Testis (tissue), 3 donors: Measurements from ENCODE around the gene LIM2. TPM values are rescaled to one million over a fixed set of nuclear protein-coding genes. Genes with fewer than 3 reads are reported as not detected.

Source experiments
- DNase-seq: peaks from one replicate; pipeline ENCODE4 v3.0.0-alpha.2; 2019
- H3K27ac ChIP-seq, 2 donors: fragments of 200-600 bp; sonication (generic); one replicate each; pipeline ENCODE4 v1.5.1; 2019
- H3K27me3 ChIP-seq: fragments of 200-600 bp; sonication (generic); one replicate; pipeline ENCODE4 v1.5.1; 2019
- H3K36me3 ChIP-seq: fragments of 200-600 bp; sonication (generic); one replicate; pipeline ENCODE4 v1.5.1; 2017; ENCODE audit warnings: low read depth; ENCODE audit errors: missing control alignments
- H3K4me1 ChIP-seq: fragments of 200-600 bp; sonication (generic); one replicate; pipeline ENCODE4 v1.5.1; 2019
- H3K4me3 ChIP-seq, 2 donors: fragments of 200-600 bp; sonication (generic); one replicate each; pipeline ENCODE4 v1.5.1; 2017 to 2019
- H3K9me3 ChIP-seq: fragments of 200-600 bp; sonication (generic); one replicate; pipeline ENCODE4 v1.5.1; 2017
- CTCF ChIP-seq, 3 experiments: fragments of 450-650 bp in 2 of 3; fragments of 200-600 bp in 1 of 3; sonication (generic) in 1 of 3; IDR thresholded peaks; one replicate each; pipeline ENCODE4 v1.5.1; 2016 to 2019; ENCODE audit warnings: antibody characterized with exemption in 3 of 3, mild to moderate bottlenecking in 2 of 3, moderate library complexity in 1 of 3
- POLR2A ChIP-seq: fragments of 450-650 bp; IDR thresholded peaks from one replicate; pipeline ENCODE4 v1.6.1; 2017; ENCODE audit warnings: antibody characterized with exemption, mild to moderate bottlenecking, moderate library complexity
- WGBS, 2 donors: methylation state at CpG; one replicate each; pipeline ENCODE4 v1.1.5; 2018; 5-methylcytosine and 5-hydroxymethylcytosine counted together
- intact Hi-C: fragments of 100-400 bp; cut with DNase I; formaldehyde crosslinking; loops from one replicate; pipeline ENCODE4 v1.15.1; 2023; ENCODE audit warnings: low total_unique reads
- polyA plus RNA-seq: library from polyadenylated mRNA; stranded (reverse); fragments of 350-450 nt; fragmentation: Illumina TruSeq; extraction: RNeasy Lipid Tissue Mini Kit (QIAGEN cat#74804); gene quantifications from one replicate; pipeline ENCODE4 v1.2.3, GENCODE V29; 2014; ENCODE audit warnings: low read depth, low replicate concordance; ENCODE audit not compliant: insufficient read depth
- total RNA-seq, 2 donors: library from RNA; depleted of rRNA; stranded (reverse); fragments of >200 nt; gene quantifications; one replicate each; pipeline ENCODE4 v1.2.3, GENCODE V29; 2016

Gene LIM2
- total and polyA plus RNA-seq, 3 donors from 2014 or later, result 0.31 to 0.91 TPM; not detected in 1

GRCh38 chr19:51389143-51389542, 1.4 kb upstream of the LIM2 start:
- Histone ChIP-seq H3K27ac (no peak overlapping the region), H3K27me3 (no peaks in the 10 kb centered on the region), H3K36me3 (no peaks in the 10 kb centered on the region), H3K9me3 (no peaks in the 10 kb centered on the region), H3K4me1 (peaks cover 5% of the 10 kb centered on the region), H3K4me3 (no peak overlapping the region)
- 74 to 86% methylated on average over 2 to 14 of the region's 14 CpGs for WGBS, 2 donors
- DNase-seq, result no peak
- TF ChIP-seq CTCF (IDR thresholded peaks at IDR 0.05) (no peak), POLR2A (no peak)
- intact Hi-C loops, result no loop called here

- 73 to 77% methylated on average over 12 to 14 of the region's 14 CpGs for WGBS, 2 donors
- no peaks in the 10 kb centered on the region for H3K27me3 ChIP-seq
- intact Hi-C loops, result no loop called here
- H3K4me1 ChIP-seq, result no peaks in the 10 kb centered on the region
- H3K4me3 ChIP-seq, result no peak overlapping the region
- DNase-seq, result no peak
- no peak overlapping the region for H3K27ac ChIP-seq
- H3K9me3 ChIP-seq, result no peaks in the 10 kb centered on the region
- TF ChIP-seq POLR2A, result no peak
- H3K36me3 ChIP-seq, result no peaks in the 10 kb centered on the region
Observed at GRCh38 chr19:51386882-51387520, 773 bp downstream of the LIM2 start.

- Histone ChIP-seq H3K27ac (no peak overlapping the region), H3K4me3 (no peak overlapping the region), H3K36me3 (no peaks in the 10 kb centered on the region), H3K9me3 (no peaks in the 10 kb centered on the region), H3K27me3 (no peaks in the 10 kb centered on the region), H3K4me1 (no peaks in the 10 kb centered on the region)
- TF ChIP-seq CTCF (IDR thresholded peaks at IDR 0.05) (no peak), POLR2A (no peak)
- intact Hi-C loops, result no loop called here
- DNase-seq, result no peak
- WGBS, 2 donors, result 84 to 97% methylated on average over 4 of the region's 4 CpGs
Observed at GRCh38 chr19:51382004-51382403, 5.8 kb downstream of the LIM2 start.

- H3K27ac ChIP-seq, result no peak overlapping the region
- H3K4me1 ChIP-seq, result no peaks in the 10 kb centered on the region
- H3K36me3 ChIP-seq, result no peaks in the 10 kb centered on the region
- TF ChIP-seq POLR2A (no peak), CTCF (IDR thresholded peaks at IDR 0.05) (no peak)
- intact Hi-C loops, result no loop called here
- H3K4me3 ChIP-seq, result no peak overlapping the region
- no peaks in the 10 kb centered on the region for H3K27me3 ChIP-seq
- H3K9me3 ChIP-seq, result no peaks in the 10 kb centered on the region
- no peak for DNase-seq
- WGBS, 2 donors, result 92 to 94% methylated on average over 9 of the region's 9 CpGs
Observed at GRCh38 chr19:51380379-51380778, 7.4 kb downstream of the LIM2 start.

GRCh38 chr19:51377422-51377821, 10.4 kb downstream of the LIM2 start:
- Histone ChIP-seq H3K4me3 (no peak overlapping the region), H3K27me3 (no peaks in the 10 kb centered on the region), H3K36me3 (no peaks in the 10 kb centered on the region), H3K9me3 (no peaks in the 10 kb centered on the region), H3K4me1 (no peaks in the 10 kb centered on the region), H3K27ac (no peak overlapping the region)
- intact Hi-C loops, result no loop called here
- TF ChIP-seq POLR2A (no peak), CTCF (IDR thresholded peaks at IDR 0.05) (no peak)
- DNase-seq, result no peak
- WGBS, 2 donors, result 75 to 93% methylated on average over 2 of the region's 2 CpGs
